Neural progenitor cell (in vitro differentiated cells): ENCODE data around the gene ZNF408. TPM values are rescaled to one million over a fixed set of nuclear protein-coding genes. Genes with fewer than 3 reads are reported as not detected.

Experiments
- DNase-seq: peaks from one replicate; pipeline ENCODE4 v3.0.0-alpha.2; 2016; ENCODE audit warnings: low spot score
- H2AFZ ChIP-seq: fragments of 200-600 bp; sonication (generic); replicated peaks from 2 replicates; pipeline ENCODE4 v1.6.1; 2016; ENCODE audit warnings: antibody characterized with exemption
- H3F3A ChIP-seq: fragments of 200-600 bp; sonication (generic); 2 replicates; pipeline ENCODE4 v1.6.1; 2016; ENCODE audit warnings: antibody characterized with exemption, low read depth
- H3K27ac ChIP-seq: fragments of 200-600 bp; sonication (generic); 2 replicates; pipeline ENCODE4 v1.5.1; 2016; ENCODE audit warnings: mild to moderate bottlenecking
- H3K27me3 ChIP-seq: fragments of 200-600 bp; sonication (generic); 2 replicates; pipeline ENCODE4 v1.6.1; 2016; ENCODE audit warnings: mild to moderate bottlenecking, moderate library complexity
- H3K36me3 ChIP-seq: fragments of 200-600 bp; sonication (generic); 2 replicates; pipeline ENCODE4 v1.5.1; 2016
- H3K4me1 ChIP-seq: fragments of 200-600 bp; sonication (generic); 2 replicates; pipeline ENCODE4 v1.6.1; 2016; ENCODE audit warnings: mixed run types
- H3K4me2 ChIP-seq: fragments of 200-600 bp; sonication (generic); 2 replicates; pipeline ENCODE4 v1.6.1; 2016
- H3K4me3 ChIP-seq: fragments of 200-600 bp; sonication (generic); 2 replicates; pipeline ENCODE4 v1.5.1; 2016
- H3K79me2 ChIP-seq: fragments of 200-600 bp; sonication (generic); 2 replicates; pipeline ENCODE4 v1.6.1; 2016; ENCODE audit warnings: low read depth
- H3K9ac ChIP-seq: fragments of 200-600 bp; sonication (generic); 2 replicates; pipeline ENCODE4 v1.6.1; 2016
- H3K9me3 ChIP-seq: fragments of 200-600 bp; sonication (generic); 2 replicates; pipeline ENCODE4 v1.5.1; 2016; ENCODE audit warnings: low read depth
- H4K20me1 ChIP-seq: fragments of 200-600 bp; sonication (generic); 2 replicates; pipeline ENCODE4 v1.6.1; 2016; ENCODE audit warnings: low read depth
- H3K27ac Mint-ChIP-seq: 3 replicates; pipeline ENCODE4 v1.8.0; 2021; ENCODE audit warnings: mixed read lengths
- H3K27me3 Mint-ChIP-seq: 2 replicates; pipeline ENCODE4 v1.8.0; 2022; ENCODE audit warnings: low read depth, mild to moderate bottlenecking, inconsistent platforms, moderate library complexity, mixed read lengths; ENCODE audit not compliant: insufficient read depth
- H3K36me3 Mint-ChIP-seq: 3 replicates; pipeline ENCODE4 v1.8.0; 2021; ENCODE audit warnings: mixed read lengths
- H3K4me1 Mint-ChIP-seq: 3 replicates; pipeline ENCODE4 v1.8.0; 2021; ENCODE audit warnings: mixed read lengths
- H3K4me3 Mint-ChIP-seq: 3 replicates; pipeline ENCODE4 v1.8.0; 2021; ENCODE audit warnings: mild to moderate bottlenecking, moderate library complexity, mixed read lengths
- H3K9me3 Mint-ChIP-seq: 3 replicates; pipeline ENCODE4 v1.8.0; 2020; ENCODE audit warnings: mixed read lengths
- EZH2 ChIP-seq: fragments of 200-600 bp; sonication (generic); IDR thresholded peaks from 2 replicates; pipeline ENCODE4 v1.6.1; 2017; ENCODE audit warnings: antibody characterized with exemption, mild to moderate bottlenecking, moderate library complexity
- EZH2phosphoT487 ChIP-seq: fragments of 200-600 bp; sonication (generic); IDR thresholded peaks from 2 replicates; pipeline ENCODE4 v1.6.1; 2017; ENCODE audit warnings: antibody characterized with exemption
- total RNA-seq: library from RNA; depleted of rRNA; stranded (reverse); fragments of >200 nt; gene quantifications from 2 replicates; pipeline ENCODE4 v1.2.3, GENCODE V29; 2015; ENCODE audit warnings: low replicate concordance
- TF ChIP-seq, protein P1 (sequence below): fragments of 200-600 bp; sonication (generic); IDR thresholded peaks from 2 replicates; pipeline ENCODE4 v1.5.1; 2017; ENCODE audit warnings: antibody characterized with exemption, mild to moderate bottlenecking

ZNF408 gene
- total RNA-seq, 1 donor from 2014 or later: 2.8 TPM

DNA sequence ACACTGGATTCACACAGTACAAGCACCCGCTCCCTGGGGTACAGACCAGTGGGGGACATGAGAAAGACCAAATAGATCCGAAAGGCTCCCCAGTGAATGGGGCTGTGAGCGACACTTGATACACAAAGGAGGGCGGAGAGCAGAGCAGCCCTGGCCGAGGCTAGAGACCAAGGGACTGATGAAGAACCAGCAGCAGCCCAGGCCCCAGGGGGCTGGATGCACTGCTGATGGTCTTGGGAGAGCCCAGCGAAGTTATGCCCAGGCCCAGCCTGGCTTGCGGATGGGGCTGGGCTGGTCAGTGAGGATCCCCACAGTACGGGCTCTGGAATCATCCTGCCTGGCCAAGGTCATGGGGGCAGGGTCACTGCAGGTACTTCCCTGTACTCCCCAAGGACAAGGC lies 23.7 kb upstream of the ZNF408 start:
- DNase-seq: no peak
- no peak overlapping the region for H3K9ac ChIP-seq
- no peaks in the 10 kb centered on the region for H4K20me1 ChIP-seq
- peaks cover 8% of the 10 kb centered on the region for H3F3A ChIP-seq
- H3K4me1 ChIP-seq: peaks cover 8% of the 10 kb centered on the region
- Mint-ChIP-seq H3K9me3 (no peaks in the 10 kb centered on the region), H3K36me3 (peaks cover 9% of the 10 kb centered on the region), H3K4me1 (peaks cover 7% of the 10 kb centered on the region), H3K27ac (peak overlapping the region; percentile 85), H3K4me3 (no peak overlapping the region), H3K27me3 (peaks cover 4% of the 10 kb centered on the region)
- H3K9me3 ChIP-seq: no peaks in the 10 kb centered on the region
- no peak overlapping the region for H3K4me2 ChIP-seq
- no peak overlapping the region for H2AFZ ChIP-seq
- no peaks in the 10 kb centered on the region for H3K27me3 ChIP-seq
- no peak overlapping the region for H3K27ac ChIP-seq
- H3K4me3 ChIP-seq: no peak overlapping the region
- H3K36me3 ChIP-seq: no peaks in the 10 kb centered on the region
- no peak for TF ChIP-seq EZH2phosphoT487
- TF ChIP-seq EZH2: no peak
- TF ChIP-seq, protein P1, sequence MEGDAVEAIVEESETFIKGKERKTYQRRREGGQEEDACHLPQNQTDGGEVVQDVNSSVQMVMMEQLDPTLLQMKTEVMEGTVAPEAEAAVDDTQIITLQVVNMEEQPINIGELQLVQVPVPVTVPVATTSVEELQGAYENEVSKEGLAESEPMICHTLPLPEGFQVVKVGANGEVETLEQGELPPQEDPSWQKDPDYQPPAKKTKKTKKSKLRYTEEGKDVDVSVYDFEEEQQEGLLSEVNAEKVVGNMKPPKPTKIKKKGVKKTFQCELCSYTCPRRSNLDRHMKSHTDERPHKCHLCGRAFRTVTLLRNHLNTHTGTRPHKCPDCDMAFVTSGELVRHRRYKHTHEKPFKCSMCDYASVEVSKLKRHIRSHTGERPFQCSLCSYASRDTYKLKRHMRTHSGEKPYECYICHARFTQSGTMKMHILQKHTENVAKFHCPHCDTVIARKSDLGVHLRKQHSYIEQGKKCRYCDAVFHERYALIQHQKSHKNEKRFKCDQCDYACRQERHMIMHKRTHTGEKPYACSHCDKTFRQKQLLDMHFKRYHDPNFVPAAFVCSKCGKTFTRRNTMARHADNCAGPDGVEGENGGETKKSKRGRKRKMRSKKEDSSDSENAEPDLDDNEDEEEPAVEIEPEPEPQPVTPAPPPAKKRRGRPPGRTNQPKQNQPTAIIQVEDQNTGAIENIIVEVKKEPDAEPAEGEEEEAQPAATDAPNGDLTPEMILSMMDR: no peak
- no peaks in the 10 kb centered on the region for H3K79me2 ChIP-seq

- Histone ChIP-seq H3K79me2 (no peaks in the 10 kb centered on the region), H3K36me3 (no peaks in the 10 kb centered on the region), H3K4me3 (no peak overlapping the region), H2AFZ (no peak overlapping the region), H3K27ac (no peak overlapping the region), H4K20me1 (no peaks in the 10 kb centered on the region), H3K4me1 (peaks cover 8% of the 10 kb centered on the region), H3K9ac (no peak overlapping the region), H3K4me2 (no peak overlapping the region), H3K9me3 (no peaks in the 10 kb centered on the region), H3F3A (peaks cover 8% of the 10 kb centered on the region), H3K27me3 (no peaks in the 10 kb centered on the region)
- TF ChIP-seq, protein P1: no peak
- TF ChIP-seq EZH2phosphoT487 (no peak), EZH2 (no peak)
- H3K27ac Mint-ChIP-seq: peak overlapping the region; percentile 37
- peaks cover 7% of the 10 kb centered on the region for H3K4me1 Mint-ChIP-seq
- H3K9me3 Mint-ChIP-seq: no peaks in the 10 kb centered on the region
- no peak overlapping the region for H3K4me3 Mint-ChIP-seq
- peaks cover 4% of the 10 kb centered on the region for H3K36me3 Mint-ChIP-seq
- DNase-seq: no peak
- H3K27me3 Mint-ChIP-seq: peaks cover 4% of the 10 kb centered on the region
Measured at GRCh38 chr11:46677991-46678740, 22.7 kb upstream of the ZNF408 start.

DNA sequence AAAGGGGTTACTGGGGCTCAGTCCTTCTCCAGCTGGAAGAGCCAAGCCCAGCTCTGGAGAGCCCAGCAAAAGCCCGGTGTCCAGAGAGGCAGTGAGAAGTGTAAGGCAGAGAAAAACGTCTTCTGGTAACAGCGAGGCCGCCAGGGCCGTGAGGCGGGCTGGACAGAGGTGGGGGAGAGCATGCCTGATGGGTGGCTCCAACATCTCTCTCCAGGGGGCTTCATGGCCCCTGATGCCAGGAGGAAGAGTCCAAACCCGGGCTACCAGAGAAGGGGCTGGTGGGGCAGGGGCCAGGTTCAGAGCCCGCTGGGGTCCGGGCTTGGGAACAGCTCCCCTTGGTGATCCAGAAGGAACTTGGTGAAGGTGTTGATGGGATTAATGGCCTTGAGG lies 22.1 kb upstream of the ZNF408 start:
- no peak for DNase-seq
- TF ChIP-seq EZH2phosphoT487 (no peak), EZH2 (no peak)
- TF ChIP-seq, protein P1: no peak
- H3K9ac ChIP-seq: no peak overlapping the region
- peaks cover 8% of the 10 kb centered on the region for H3F3A ChIP-seq
- H4K20me1 ChIP-seq: no peaks in the 10 kb centered on the region
- H3K27ac ChIP-seq: no peak overlapping the region
- H3K27me3 ChIP-seq: no peaks in the 10 kb centered on the region
- Mint-ChIP-seq H3K9me3 (no peaks in the 10 kb centered on the region), H3K27ac (peak overlapping the region; percentile 37), H3K36me3 (peaks cover 4% of the 10 kb centered on the region), H3K4me1 (peaks cover 7% of the 10 kb centered on the region), H3K4me3 (no peak overlapping the region), H3K27me3 (peaks cover 3% of the 10 kb centered on the region)
- H3K9me3 ChIP-seq: no peaks in the 10 kb centered on the region
- H3K79me2 ChIP-seq: no peaks in the 10 kb centered on the region
- H3K4me1 ChIP-seq: peaks cover 8% of the 10 kb centered on the region
- H2AFZ ChIP-seq: no peak overlapping the region
- no peak overlapping the region for H3K4me3 ChIP-seq
- H3K4me2 ChIP-seq: no peak overlapping the region
- H3K36me3 ChIP-seq: no peaks in the 10 kb centered on the region
